ENCODE results near the gene ZNF292.

GRCh38 chr6:87243812-87244211, 88.4 kb downstream of the ZNF292 start:
- TF ChIP-seq CTCF (IDR thresholded peaks at IDR 0.05): no peak
- no peak for TF ChIP-seq ZFX (IDR thresholded peaks at IDR 0.05; ENCODE audit: borderline replicate concordance)
